ENCODE data around the gene ANGPTL2. TPM values are rescaled to one million over a fixed set of nuclear protein-coding genes. Genes with fewer than 3 reads are reported as not detected.

The ANGPTL2 gene
- polyA plus RNA-seq, 2 of the 4 experiments (the other 2 are of a cell fraction), result 0.06 TPM; not detected in 1

- TF ChIP-seq REST (IDR thresholded peaks at IDR 0.05), result no peak
- no peak for TF ChIP-seq BCL3 (IDR thresholded peaks at IDR 0.05)
Measured at GRCh38 chr9:127078336-127078735, 44.1 kb downstream of the ANGPTL2 start (continued).

- H3K9me3 ChIP-seq, result no peaks in the 10 kb centered on the region
- 60% methylated on average over 2 of the region's 2 CpGs for WGBS (ENCODE audit: missing lambda C conversion rate)
- POLR2A ChIA-PET, result no interaction called here
- FAIRE-seq (no peak), DNase-seq (ENCODE audit: low read depth in 1 of 2, low spot score in 1 of 2) (no peak), ATAC-seq (no peak)
- no peak overlapping the region for H3K27ac ChIP-seq
- H3K4me1 ChIP-seq, result no peaks in the 10 kb centered on the region
- CTCF ChIA-PET, result interaction anchor here (1.3 to 1.4 kb wide), 2 partner anchors 15 to 112 kb away, joined by 3 read pairs; no protein-coding TSS in a partner anchor
- TF ChIP-seq MYC (IDR thresholded peaks at IDR 0.05; ENCODE audit: borderline replicate concordance, low read length), result no peak
- H3K4me2 ChIP-seq, result no peak overlapping the region
- no peak overlapping the region for H3K4me3 ChIP-seq
Measured at GRCh38 chr9:127077644-127077946, 44.8 kb downstream of the ANGPTL2 start.

GRCh38 chr9:127076860-127077643, 45.4 kb downstream of the ANGPTL2 start:
- Histone ChIP-seq H3K4me2 (no peak overlapping the region), H3K4me1 (no peaks in the 10 kb centered on the region), H3K9me3 (no peaks in the 10 kb centered on the region), H3K4me3 (no peak overlapping the region), H3K27ac (no peak overlapping the region)
- WGBS (ENCODE audit: missing lambda C conversion rate), result 68% methylated on average over 5 of the region's 5 CpGs
- no peak for ATAC-seq
- CTCF ChIA-PET, result interaction anchor here (1.3 to 1.4 kb wide), 3 partner anchors 15 to 137 kb away, joined by 3 read pairs; no protein-coding TSS in a partner anchor
- TF ChIP-seq ATOH8 (CRISPR knock-in tag; IDR thresholded peaks at IDR 0.05; ENCODE audit: low read depth) (no peak), JUNB (IDR thresholded peaks at IDR 0.05) (no peak), RFX5 (IDR thresholded peaks at IDR 0.05) (no peak), ZNF302 (CRISPR knock-in tag; IDR thresholded peaks at IDR 0.05) (no peak), HES2 (IDR thresholded peaks at IDR 0.05) (no peak), RARB (CRISPR knock-in tag; IDR thresholded peaks at IDR 0.05) (no peak), NR3C1 (IDR thresholded peaks at IDR 0.05) (no peak), BCL3 (IDR thresholded peaks at IDR 0.05) (no peak), E2F6 (IDR thresholded peaks at IDR 0.05; ENCODE audit: borderline replicate concordance, low read depth) (no peak), MAX (IDR thresholded peaks at IDR 0.05) (no peak), ZSCAN20 (CRISPR knock-in tag; IDR thresholded peaks at IDR 0.05) (no peak), CTCF (IDR thresholded peaks at IDR 0.05) (no peak), HOXB5 (CRISPR knock-in tag; IDR thresholded peaks at IDR 0.05) (no peak), SMC3 (IDR thresholded peaks at IDR 0.05) (no peak), POLR2A (IDR thresholded peaks at IDR 0.05; ENCODE audit: low read length) (no peak), CBX2 (IDR thresholded peaks at IDR 0.05; ENCODE audit: borderline replicate concordance, low read depth) (no peak), RNF2 (IDR thresholded peaks at IDR 0.05; ENCODE audit: borderline replicate concordance, low read depth) (no peak), POLR2AphosphoS2 (conservative IDR thresholded peaks at IDR 0.05; ENCODE audit: low read length) (no peak), USF2 (IDR thresholded peaks at IDR 0.05) (no peak)
- POLR2A ChIA-PET, result no interaction called here
- no peak for DNase-seq (ENCODE audit: low read depth in 1 of 2, low spot score in 1 of 2)
- FAIRE-seq, result no peak

All from A549 (cell line).